ENCODE measurements around the gene UMOD. TPM values are rescaled to one million over a fixed set of nuclear protein-coding genes. Genes with fewer than 3 reads are reported as not detected.

UMOD gene
- polyA plus RNA-seq, 1 donor (not counting 4 experiments of a cell fraction or from before 2014, with no cell fraction given), result not detected

DNA sequence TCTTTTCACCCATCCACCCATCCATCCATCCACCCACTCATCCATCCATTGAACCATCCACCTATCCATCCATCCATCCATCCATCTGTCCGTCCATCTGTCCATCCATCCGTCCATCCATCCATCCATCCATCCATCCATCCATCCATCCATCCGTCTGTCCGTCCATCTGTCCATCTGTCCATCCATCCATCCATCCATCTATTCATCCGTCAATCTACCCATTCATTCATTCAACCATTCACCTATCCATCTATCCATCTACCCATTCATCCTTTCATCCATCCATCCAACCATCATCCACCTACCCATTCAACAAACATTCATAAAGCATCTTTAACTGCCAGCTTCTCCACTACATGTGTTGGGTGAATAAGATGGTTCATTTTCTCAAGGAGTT, 54.1 kb downstream of the UMOD start:
- H3K4me1 ChIP-seq (ENCODE audit: control insufficient read depth, extremely low read depth, insufficient read depth, low read length), result no peaks in the 10 kb centered on the region
- H4K20me1 ChIP-seq (ENCODE audit: control insufficient read depth, extremely low read depth, insufficient read depth, low read length), result no peaks in the 10 kb centered on the region
- H3K9me1 ChIP-seq (ENCODE audit: control insufficient read depth, extremely low read depth, insufficient read depth, low read length), result no peaks in the 10 kb centered on the region
- no peak overlapping the region for H3K27ac ChIP-seq (ENCODE audit: control insufficient read depth, insufficient read depth, low read length)
- no peak overlapping the region for H3K9ac ChIP-seq (ENCODE audit: control insufficient read depth, extremely low read depth, insufficient read depth, low read length)
- DNase-seq (ENCODE audit: low read depth, low spot score), result no peak
- no peak overlapping the region for H2AFZ ChIP-seq (ENCODE audit: control insufficient read depth, low read length)
- no peaks in the 10 kb centered on the region for H3K27me3 ChIP-seq (ENCODE audit: control insufficient read depth, extremely low read depth, insufficient read depth, low read length)
- no peak for FAIRE-seq
- dilution Hi-C loops (cut with MboI; ENCODE audit: extremely low pct_ligation_motif_present, low sequenced_read_pairs), result no loop called here
- H3K9me3 ChIP-seq (ENCODE audit: control insufficient read depth, low read depth, low read length), result no peaks in the 10 kb centered on the region
- no peak overlapping the region for H3K4me2 ChIP-seq (ENCODE audit: control insufficient read depth, extremely low read depth, insufficient read depth, low read depth, low read length)
- no peaks in the 10 kb centered on the region for H3K79me2 ChIP-seq (ENCODE audit: control insufficient read depth, insufficient read depth, low read length)
- no peaks in the 10 kb centered on the region for H3K36me3 ChIP-seq (ENCODE audit: control insufficient read depth in 2 of 2, extremely low read depth in 1 of 2, insufficient read depth in 2 of 2, low read length in 2 of 2)
- no peak overlapping the region for H3K4me3 ChIP-seq (ENCODE audit: control insufficient read depth in 2 of 3, extremely low read depth in 1 of 3, insufficient read depth in 2 of 3, low read depth in 1 of 3, low read length in 3 of 3)
- no peak for TF ChIP-seq EZH2 (IDR thresholded peaks at IDR 0.05; ENCODE audit: low read length)
- TF ChIP-seq, protein P1, sequence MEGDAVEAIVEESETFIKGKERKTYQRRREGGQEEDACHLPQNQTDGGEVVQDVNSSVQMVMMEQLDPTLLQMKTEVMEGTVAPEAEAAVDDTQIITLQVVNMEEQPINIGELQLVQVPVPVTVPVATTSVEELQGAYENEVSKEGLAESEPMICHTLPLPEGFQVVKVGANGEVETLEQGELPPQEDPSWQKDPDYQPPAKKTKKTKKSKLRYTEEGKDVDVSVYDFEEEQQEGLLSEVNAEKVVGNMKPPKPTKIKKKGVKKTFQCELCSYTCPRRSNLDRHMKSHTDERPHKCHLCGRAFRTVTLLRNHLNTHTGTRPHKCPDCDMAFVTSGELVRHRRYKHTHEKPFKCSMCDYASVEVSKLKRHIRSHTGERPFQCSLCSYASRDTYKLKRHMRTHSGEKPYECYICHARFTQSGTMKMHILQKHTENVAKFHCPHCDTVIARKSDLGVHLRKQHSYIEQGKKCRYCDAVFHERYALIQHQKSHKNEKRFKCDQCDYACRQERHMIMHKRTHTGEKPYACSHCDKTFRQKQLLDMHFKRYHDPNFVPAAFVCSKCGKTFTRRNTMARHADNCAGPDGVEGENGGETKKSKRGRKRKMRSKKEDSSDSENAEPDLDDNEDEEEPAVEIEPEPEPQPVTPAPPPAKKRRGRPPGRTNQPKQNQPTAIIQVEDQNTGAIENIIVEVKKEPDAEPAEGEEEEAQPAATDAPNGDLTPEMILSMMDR (optimal IDR thresholded peaks at IDR 0.05 in 1 of 3, IDR thresholded peaks at IDR 0.05 in 1 of 3, conservative IDR thresholded peaks at IDR 0.05 in 1 of 3; ENCODE audit: extremely low read depth in 1 of 3, insufficient read depth in 2 of 3, low read length in 3 of 3), result no peak

DNA sequence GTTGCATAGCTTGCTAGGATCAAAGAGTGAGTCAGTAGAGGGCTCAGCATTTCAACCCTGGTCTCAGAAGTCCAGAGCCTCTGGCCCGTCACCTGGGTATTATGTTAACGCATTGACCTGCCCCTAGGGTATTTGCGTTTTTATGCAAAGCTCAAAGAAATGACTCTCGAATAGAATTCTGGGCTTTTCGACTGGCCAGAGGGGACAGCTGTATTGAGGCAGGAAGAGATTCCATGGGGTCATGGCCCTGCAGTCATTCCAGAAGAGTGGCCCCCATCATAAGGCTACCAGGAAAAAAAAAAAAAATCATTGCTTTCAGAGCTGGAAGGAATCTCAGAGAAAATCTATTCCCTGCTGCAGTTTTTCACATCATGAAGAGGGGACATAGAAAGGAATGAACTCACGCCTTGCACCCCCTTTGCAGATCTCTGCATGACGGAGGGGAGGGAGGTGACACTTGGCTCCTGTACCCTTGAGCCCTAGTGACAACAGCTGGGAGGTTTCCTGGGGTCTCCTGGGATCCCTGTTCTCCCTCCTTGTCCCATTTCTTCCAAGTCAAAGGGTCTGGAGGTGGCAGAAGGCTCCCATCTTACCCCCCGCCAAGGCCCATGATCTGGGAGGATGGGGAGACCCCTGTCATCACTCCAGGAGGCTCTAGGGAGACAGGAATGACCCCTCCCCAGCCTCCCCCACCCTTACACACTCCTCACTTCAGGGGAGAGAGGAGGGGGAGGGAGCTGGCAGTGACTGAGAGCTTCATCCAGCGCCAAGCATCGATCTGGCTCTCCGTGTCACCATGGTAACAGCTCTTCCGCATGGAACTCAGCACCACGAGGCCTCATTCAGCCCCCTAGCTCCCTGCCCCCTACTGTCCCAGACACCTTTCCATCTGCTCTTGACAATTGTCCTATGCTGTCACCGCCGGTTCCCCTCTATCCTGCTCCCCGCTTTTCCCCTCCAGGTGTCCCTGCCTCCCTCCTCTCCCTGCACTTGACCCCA, 61.0 kb downstream of the UMOD start:
- DNase-seq (ENCODE audit: low read depth, low spot score) (no peak), FAIRE-seq (no peak)
- no peaks in the 10 kb centered on the region for H3K36me3 ChIP-seq (ENCODE audit: control insufficient read depth in 2 of 2, extremely low read depth in 1 of 2, insufficient read depth in 2 of 2, low read length in 2 of 2)
- H3K27me3 ChIP-seq (ENCODE audit: control insufficient read depth, extremely low read depth, insufficient read depth, low read length), result no peaks in the 10 kb centered on the region
- no peak overlapping the region for H3K4me3 ChIP-seq (ENCODE audit: control insufficient read depth in 2 of 3, extremely low read depth in 1 of 3, insufficient read depth in 2 of 3, low read depth in 1 of 3, low read length in 3 of 3)
- no peaks in the 10 kb centered on the region for H3K79me2 ChIP-seq (ENCODE audit: control insufficient read depth, insufficient read depth, low read length)
- H3K4me1 ChIP-seq (ENCODE audit: control insufficient read depth, extremely low read depth, insufficient read depth, low read length), result no peaks in the 10 kb centered on the region
- no peaks in the 10 kb centered on the region for H4K20me1 ChIP-seq (ENCODE audit: control insufficient read depth, extremely low read depth, insufficient read depth, low read length)
- no peak overlapping the region for H3K27ac ChIP-seq (ENCODE audit: control insufficient read depth, insufficient read depth, low read length)
- no peak for TF ChIP-seq EZH2 (IDR thresholded peaks at IDR 0.05; ENCODE audit: low read length)
- TF ChIP-seq, protein P1 (optimal IDR thresholded peaks at IDR 0.05 in 1 of 3, IDR thresholded peaks at IDR 0.05 in 1 of 3, conservative IDR thresholded peaks at IDR 0.05 in 1 of 3; ENCODE audit: extremely low read depth in 1 of 3, insufficient read depth in 2 of 3, low read length in 3 of 3), result no peak
- no peak overlapping the region for H3K9ac ChIP-seq (ENCODE audit: control insufficient read depth, extremely low read depth, insufficient read depth, low read length)
- H2AFZ ChIP-seq (ENCODE audit: control insufficient read depth, low read length), result no peak overlapping the region
- H3K9me1 ChIP-seq (ENCODE audit: control insufficient read depth, extremely low read depth, insufficient read depth, low read length), result no peaks in the 10 kb centered on the region
- no peaks in the 10 kb centered on the region for H3K9me3 ChIP-seq (ENCODE audit: control insufficient read depth, low read depth, low read length)
- dilution Hi-C loops (cut with MboI; ENCODE audit: extremely low pct_ligation_motif_present, low sequenced_read_pairs), result no loop called here
- no peak overlapping the region for H3K4me2 ChIP-seq (ENCODE audit: control insufficient read depth, extremely low read depth, insufficient read depth, low read depth, low read length)

Data from keratinocyte (primary cell).